ENCODE results near the gene EPPIN.

Gene EPPIN

GRCh38 chr20:45527294-45527693, 19.9 kb downstream of the EPPIN start:
- DNase-seq, result no peak

GRCh38 chr20:45523821-45524220, 23.4 kb downstream of the EPPIN start:
- no peak for DNase-seq

- no peak for DNase-seq
Measured at GRCh38 chr20:45518282-45518681, 28.9 kb downstream of the EPPIN start.

GRCh38 chr20:45515147-45515913, 31.9 kb downstream of the EPPIN start, which contains the start of gene SPINT3:
SPINT3 (minus strand) TSS chr20:45515622; CDS start chr20:45515608, 14 bp downstream.
- no peak for DNase-seq

- DNase-seq, result no peak
Measured at GRCh38 chr20:45510242-45510862, 36.8 kb downstream of the EPPIN start.

GRCh38 chr20:45509091-45509490, 38.1 kb downstream of the EPPIN start:
- no peak for DNase-seq

GRCh38 chr20:45508068-45508886, 38.9 kb downstream of the EPPIN start:
- DNase-seq, result no peak

GRCh38 chr20:45507011-45507820, 40.0 kb downstream of the EPPIN start:
- DNase-seq, result no peak

- DNase-seq, result no peak
Measured at GRCh38 chr20:45506398-45506797, 40.8 kb downstream of the EPPIN start.

- no peak for DNase-seq
Measured at GRCh38 chr20:45503403-45503802, 43.8 kb downstream of the EPPIN start.

- DNase-seq, result no peak
Measured at GRCh38 chr20:45502561-45502960, 44.6 kb downstream of the EPPIN start.

- DNase-seq, result no peak
Measured at GRCh38 chr20:45501600-45501999, 45.6 kb downstream of the EPPIN start.

- no peak for DNase-seq
Measured at GRCh38 chr20:45500022-45500421, 47.2 kb downstream of the EPPIN start.

- no peak for DNase-seq
Measured at GRCh38 chr20:45497971-45498494, 49.2 kb downstream of the EPPIN start.

GRCh38 chr20:45496166-45496565, 51.0 kb downstream of the EPPIN start:
- no peak for DNase-seq

- DNase-seq, result no peak
Measured at GRCh38 chr20:45495501-45495941, 51.7 kb downstream of the EPPIN start.
